GM18526 (cell line): Measurements from ENCODE around the gene PC.

Source experiments
- POLR2A ChIP-seq: IDR thresholded peaks from 3 replicates; pipeline ENCODE4 v1.6.1; 2011; ENCODE audit not compliant: insufficient read length; ENCODE audit errors: extremely low read depth

PC gene

GRCh38 chr11:66842896-66843775, 115.0 kb downstream of the PC start, which contains the start of gene RCE1:
Gene RCE1 (plus strand): TSS chr11:66843441. CDS start chr11:66843456, 15 bp downstream.
- peak; percentile 94 for TF ChIP-seq POLR2A

DNA sequence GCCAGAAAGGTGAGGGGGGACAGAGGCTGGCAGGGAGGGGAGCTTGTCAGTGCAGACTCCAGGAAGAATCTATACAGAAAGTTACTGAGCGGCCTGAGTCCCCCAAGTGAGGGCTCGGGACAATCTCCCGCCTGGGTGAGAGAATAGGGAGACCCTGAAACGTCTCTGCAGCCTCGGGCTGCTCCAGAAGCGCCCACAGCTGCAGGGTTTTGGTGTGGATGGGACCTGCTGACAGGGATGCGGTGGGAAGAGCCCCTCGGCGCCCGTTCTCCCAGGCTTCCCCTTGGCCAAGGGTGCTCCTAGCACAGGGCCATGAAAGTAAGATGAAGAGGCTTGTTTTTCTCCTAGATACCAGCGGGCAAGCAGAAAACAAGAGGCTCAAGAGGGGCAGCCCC, 115.7 kb downstream of the PC start:
- TF ChIP-seq POLR2A, result no peak

DNA sequence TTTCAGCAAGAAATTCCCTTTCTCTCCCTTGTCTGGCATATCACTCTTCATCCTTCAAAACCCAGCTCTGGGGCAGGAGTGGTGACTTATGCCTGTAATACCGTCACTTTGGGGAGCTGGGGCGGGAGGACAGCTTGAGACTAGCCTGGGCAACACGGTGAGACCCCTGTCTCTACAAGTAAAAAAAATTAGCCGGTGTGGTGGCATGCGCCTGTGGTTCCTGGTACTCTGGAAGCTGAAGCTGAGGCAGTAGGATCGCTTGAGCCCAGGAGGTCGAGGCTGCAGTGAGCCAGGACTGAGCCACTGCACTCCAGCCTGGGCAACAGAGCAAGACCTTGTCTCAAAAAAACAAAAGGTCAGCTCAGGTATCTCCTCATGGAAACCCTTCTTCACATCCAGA, 116.3 kb downstream of the PC start:
- no peak for TF ChIP-seq POLR2A

GRCh38 chr11:66840317-66841091, 117.7 kb downstream of the PC start:
- TF ChIP-seq POLR2A, result no peak

DNA sequence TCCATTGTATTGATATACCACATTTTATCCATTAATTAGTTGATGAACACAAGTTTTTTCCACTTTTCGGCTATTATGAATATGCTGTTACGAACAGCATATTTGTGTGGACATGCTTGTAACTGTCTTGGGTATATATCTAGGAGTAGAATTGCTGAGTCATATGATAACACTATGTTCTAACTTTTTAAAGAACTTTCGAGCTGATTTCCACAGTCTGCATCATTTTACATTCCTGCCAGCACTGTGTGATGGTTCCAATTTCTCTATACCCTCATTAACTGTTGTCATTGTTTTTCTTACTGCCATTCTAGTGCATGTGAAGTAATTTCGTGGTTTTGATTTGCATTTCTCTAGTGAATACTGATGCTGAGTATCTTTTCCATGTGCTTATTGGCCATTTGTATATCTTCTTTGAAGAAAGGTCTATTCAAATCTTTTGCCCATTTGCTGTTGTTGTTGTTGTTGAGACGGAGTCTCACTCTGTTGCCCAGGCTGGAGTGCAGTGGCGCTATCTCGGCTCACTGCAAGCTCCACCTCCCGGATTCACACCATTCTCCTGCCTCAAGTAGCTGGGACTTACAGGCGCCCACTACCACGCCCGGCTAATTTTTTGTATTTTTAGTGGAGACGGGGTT, 122.3 kb downstream of the PC start:
- TF ChIP-seq POLR2A, result no peak

DNA sequence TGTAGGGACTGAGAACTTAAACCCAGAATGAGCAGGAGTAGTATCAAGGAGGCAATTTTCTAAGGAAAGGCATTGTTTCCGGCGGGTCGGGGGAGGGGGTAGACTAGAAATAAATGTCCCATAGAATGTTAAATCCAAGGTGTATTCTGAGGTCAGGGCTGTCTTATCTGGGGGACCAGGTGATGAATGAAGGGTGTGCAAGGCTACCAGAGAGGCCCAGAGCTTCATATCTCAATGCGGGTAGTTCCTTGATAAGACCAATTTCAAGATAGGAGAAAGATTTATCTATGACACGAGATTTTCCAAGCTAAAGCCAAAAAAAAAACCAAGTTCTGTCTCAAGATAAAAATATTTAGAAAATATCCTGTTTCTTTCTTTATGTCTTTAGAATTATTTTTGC, 123.2 kb downstream of the PC start:
- no peak for TF ChIP-seq POLR2A

- no peak for TF ChIP-seq POLR2A
These were observed 123.7 kb downstream of the PC start for GRCh38 chr11:66834539-66834845.

- no peak for TF ChIP-seq POLR2A
These were observed 134.5 kb downstream of the PC start for GRCh38 chr11:66823700-66824099.

GRCh38 chr11:66820901-66821300, 137.3 kb downstream of the PC start:
- TF ChIP-seq POLR2A, result no peak

GRCh38 chr11:66820381-66820780, 137.8 kb downstream of the PC start:
- TF ChIP-seq POLR2A, result no peak

DNA sequence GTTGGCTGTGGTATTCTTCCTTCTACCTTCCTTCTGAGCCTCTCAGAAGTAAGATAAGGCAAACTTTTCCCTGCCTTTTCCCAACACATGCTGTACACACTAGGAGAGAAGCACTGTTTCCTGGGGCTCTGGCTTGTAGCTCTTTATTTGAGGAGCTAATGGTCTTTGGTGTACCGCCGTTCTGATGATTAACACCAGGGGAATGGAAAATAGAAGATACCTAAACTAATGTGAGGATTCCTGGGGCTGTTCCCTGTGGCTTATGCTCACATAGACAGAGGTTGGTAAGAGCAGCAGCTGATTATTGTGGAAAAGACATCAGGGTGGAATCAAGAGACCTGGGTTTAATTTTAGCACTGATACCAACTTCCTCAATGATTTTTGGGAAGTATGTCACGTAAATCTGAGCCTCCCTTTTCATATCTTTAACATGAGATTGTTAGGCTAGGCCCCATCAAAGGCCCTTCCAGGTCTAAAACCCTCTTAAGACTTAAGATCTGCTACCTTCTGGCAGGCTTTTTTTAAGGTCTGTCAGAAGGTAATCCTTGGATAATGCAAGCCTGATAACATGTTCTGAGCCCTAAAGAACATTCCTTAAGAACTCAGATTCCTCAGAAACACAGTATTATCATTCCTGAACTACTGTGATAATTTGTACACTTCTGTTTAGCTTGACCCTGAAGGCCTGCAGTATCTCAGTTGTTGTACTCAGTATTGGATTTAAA, 139.8 kb downstream of the PC start:
- no peak for TF ChIP-seq POLR2A

DNA sequence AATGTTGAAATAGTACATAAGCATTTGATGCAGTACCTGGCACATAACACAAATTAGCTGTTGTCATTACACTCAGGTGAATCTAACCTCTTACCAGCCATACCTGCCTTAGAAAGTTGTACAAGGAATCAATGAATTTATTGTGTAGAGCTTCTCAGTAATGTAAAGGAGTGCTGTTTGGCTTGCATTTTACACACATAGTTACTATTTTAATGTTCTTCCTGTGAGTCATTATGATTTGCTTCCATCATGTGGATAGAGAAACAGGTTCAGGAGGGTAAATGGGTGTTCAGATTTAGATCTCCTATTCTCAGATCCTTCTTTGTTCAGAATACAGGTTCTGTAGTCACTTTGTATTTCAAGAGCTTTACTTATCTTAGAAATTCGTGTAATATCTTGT, 142.5 kb downstream of the PC start:
- TF ChIP-seq POLR2A, result no peak

- no peak for TF ChIP-seq POLR2A
These were observed 143.5 kb downstream of the PC start for GRCh38 chr11:66814678-66815077.

DNA sequence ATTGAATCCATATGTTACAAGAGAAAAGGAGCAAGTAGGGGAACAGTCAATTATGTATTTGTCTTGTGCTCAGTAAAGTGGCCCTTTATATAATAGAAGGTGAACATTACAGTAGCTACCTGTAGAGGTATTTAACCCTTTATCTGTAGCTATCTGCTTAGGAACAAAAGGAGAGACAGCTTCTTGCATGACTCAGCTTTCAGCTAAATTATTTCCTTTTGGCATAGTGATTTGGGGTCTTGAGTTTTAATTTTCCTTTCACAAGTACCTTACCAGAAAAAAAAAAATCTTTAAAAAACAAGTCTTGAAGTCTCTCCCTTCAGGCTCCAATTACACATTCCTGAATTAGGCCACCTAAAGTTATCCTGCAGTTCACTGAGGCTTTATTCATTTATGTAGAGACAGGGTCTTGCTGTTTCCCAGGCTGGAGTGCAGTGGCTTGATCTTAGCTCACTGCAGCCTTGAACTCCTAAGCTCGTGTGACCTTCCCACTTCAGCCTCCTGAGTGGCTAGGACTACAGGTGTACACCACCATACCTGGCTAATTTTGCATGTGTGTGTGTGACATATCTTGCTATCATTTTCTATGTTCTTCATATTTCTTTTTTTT, 147.5 kb downstream of the PC start:
- TF ChIP-seq POLR2A, result no peak

- no peak for TF ChIP-seq POLR2A
These were observed 148.6 kb downstream of the PC start for GRCh38 chr11:66809592-66809991.
